HG03064 (cell line): ENCODE results near the gene RTF1.
"Not testable (repeated sequence)": the region's sequence is repeated elsewhere in the genome, so short reads cannot be mapped to it uniquely, and the experiment has no call there.

Experiments
- ATAC-seq: cut with Tn5 transposase; IDR thresholded peaks from one replicate; pipeline ENCODE4 v1.9.1; 2021; ENCODE audit warnings: low read depth; ENCODE audit not compliant: unreplicated experiment

Gene RTF1

DNA sequence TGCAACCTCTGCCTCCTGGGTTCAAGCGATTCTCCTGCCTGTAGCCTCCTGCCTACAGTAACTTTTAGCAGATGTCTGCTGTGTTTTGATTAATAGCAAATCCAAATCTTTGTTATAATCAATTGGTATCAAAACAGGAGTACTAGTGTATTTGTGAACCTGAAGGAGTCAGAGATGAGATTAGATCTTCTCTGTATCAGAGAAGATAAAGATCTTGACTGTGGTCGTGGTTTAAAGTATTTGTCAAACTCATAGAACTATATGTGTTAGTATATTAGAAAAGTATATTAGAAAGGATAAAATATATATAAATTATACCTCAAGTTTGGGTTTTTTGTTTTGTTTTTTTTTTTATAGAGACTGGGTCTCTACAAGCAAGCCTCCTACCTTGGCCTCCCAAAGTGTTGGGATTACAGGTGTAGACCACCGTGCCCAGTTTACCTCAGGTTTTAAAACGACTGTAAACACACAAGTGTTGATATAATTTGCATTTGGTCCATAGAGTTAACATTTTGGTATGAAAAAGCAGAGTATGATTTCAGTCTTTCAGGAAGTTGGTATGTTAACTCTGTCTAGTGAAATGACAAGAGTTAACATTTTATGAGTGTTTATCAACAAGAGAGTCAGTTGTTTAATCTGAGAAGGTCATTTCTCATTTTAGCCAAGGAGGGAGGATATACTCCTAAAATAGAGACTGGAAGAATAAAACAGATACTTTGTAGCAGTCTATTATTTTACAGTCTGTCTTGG, 18.3 kb downstream of the RTF1 start:
- no peak for ATAC-seq

DNA sequence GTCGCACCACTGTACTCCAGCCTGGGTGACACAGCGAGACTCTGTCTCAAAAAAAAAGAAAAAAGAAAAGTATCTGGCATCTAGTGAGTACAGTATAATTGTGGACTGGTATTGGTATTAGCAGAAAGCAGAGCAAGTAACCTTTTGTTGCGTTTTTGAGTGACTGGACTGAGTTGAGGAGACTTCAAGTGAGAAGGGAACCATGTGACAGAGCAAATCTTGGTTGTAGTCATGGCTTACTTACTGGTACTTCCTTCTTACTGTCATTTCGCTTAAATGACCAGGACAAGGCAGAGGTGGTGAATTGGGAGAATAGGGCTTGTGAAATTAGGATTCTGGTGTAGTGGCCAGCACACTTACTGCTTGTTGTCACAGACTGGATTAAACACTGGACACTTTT, 20.6 kb downstream of the RTF1 start:
- ATAC-seq: no peak

DNA sequence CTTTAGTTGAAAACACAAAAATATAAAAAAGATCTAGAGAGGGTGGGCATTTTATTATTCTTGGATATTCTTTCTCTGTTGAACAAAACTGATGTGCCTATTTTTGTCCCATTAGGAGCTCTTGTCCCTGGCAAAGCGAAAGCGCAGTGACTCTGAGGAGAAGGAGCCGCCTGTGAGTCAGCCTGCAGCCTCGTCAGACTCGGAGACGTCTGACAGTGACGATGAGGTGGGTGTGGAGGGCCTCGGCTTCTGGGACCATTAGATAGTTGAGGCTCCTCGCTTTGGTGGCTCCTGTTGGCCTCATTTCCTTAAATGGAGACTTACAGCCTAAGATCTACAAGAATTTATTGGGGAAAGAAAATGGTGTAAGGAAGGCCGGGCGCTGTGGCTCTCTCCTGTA, 21.3 kb downstream of the RTF1 start:
- ATAC-seq: no peak

DNA sequence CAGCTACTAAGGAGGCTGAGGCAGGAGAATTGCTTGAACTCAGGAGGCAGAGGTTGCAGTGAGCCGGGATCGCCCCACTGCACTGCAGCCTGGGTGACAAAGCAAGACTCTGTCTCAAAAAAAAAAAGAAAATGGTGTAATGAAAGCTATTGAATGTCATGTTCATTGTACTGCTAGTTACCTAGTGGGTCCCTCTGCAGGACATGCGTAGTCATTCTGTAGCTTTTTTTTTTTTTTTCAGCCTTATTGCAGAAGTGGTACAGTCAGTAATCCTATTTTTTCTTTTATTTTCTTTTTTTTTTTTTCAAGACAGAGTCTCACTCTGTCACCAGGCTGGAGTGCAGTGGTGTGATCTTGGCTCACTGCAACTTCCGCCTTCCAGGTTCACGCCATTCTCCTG, 21.9 kb downstream of the RTF1 start:
- ATAC-seq: not testable (repeated sequence)

DNA sequence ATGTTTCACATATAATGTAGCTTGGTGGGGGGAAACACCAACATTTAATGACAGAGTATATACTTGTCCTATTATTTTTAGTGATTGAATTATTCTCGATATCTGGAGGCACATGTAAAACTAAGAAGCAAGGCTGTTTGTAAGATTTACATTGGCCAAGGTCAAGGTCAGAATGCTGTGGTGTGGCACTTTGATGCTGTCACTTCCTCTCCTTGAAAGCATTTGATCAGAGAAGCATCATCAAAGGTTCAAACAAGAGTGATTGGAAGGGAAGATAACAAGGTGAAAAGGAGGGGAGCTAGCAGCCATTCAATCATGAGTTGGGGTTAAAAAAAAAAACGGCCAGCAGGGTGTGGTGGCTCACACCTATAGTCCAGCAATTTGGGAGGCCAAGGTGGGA, 26.4 kb downstream of the RTF1 start:
- ATAC-seq: no peak

- ATAC-seq: no peak
Observed at GRCh38 chr15:41445399-41445798, 28.5 kb downstream of the RTF1 start.

DNA sequence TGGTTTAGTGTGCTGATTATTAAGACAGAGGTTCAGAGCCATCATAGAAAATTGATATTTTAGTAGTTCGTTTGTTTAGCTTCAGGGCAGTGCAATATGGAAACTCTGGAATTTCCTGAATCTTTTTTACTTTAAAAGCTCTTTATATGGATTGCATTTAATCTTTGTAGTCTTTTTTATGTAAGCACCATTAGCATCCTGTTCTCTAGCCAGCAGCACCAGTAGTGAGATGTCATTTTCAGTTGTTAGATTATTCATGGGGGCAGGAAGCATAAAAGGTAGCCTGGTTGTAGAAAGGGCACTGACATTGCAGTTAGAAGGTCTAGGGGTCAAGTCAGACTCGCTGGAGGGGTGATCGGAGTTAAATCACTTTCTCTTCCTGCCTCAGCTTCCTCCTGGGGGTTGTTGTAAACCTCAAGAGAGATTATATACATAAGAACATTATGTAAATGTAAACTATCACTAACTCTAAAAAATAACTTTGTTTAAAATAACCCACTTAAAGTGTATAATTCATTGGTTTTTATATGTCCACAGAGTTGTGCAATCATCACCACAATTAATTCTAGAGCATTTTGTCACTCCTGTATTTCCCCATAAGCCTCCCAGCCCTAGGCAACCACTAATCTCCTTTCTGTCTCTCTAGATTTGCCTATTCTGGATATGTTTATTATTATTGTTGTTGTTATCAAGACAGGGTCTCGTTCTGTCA, 45.3 kb downstream of the RTF1 start:
- no peak for ATAC-seq

- no peak for ATAC-seq
Observed at GRCh38 chr15:41464889-41465580, 48.1 kb downstream of the RTF1 start.

GRCh38 chr15:41465822-41466421, 49.0 kb downstream of the RTF1 start:
- ATAC-seq: no peak

DNA sequence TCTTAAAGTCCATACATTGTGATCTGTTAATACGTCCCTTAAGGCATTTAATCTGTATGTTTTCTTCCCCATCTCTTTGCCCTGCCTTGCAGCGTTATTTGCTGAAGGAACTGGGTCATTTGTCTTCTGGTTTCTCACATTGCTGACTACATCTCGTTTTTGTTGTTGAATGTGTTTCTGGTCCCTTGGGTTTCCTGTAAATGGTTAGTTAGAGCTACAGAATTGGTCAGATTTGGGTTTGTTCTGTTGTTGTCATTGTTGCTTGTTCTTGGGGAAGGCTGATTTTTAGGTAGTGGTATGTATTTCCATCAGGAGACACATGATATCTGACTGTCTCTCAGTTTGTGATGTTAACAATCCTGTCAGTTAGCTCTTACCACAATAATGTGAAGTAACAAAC, 49.8 kb downstream of the RTF1 start:
- no peak for ATAC-seq

DNA sequence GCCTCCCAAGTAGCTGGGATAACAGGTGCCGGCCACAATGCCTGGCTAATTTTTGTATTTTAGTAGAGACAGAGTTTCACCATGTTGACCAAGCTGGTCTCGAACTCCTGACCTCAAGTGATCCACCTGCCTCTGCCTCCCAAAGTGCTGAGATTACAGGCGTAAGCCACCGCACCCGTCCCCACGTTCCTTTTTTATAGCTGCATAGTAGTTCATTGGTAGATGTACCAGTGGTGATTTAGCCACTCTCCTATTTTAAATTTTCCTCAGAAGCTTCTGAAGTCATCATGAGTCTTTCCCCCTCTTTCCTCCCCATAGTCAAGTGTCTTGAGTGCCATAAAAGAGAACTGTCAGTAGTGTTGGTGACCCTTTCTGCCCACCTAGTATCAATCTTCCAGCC, 52.7 kb downstream of the RTF1 start:
- not testable (repeated sequence) for ATAC-seq

GRCh38 chr15:41473418-41473817, 56.5 kb downstream of the RTF1 start:
- ATAC-seq: no peak

- ATAC-seq: no peak
Observed at GRCh38 chr15:41474436-41474835, 57.5 kb downstream of the RTF1 start.

GRCh38 chr15:41474941-41475340, 58.0 kb downstream of the RTF1 start:
- ATAC-seq: no peak

- ATAC-seq: no peak
Observed at GRCh38 chr15:41476416-41477048, 59.6 kb downstream of the RTF1 start.

- no peak for ATAC-seq
Observed at GRCh38 chr15:41480396-41481140, 63.7 kb downstream of the RTF1 start.

GRCh38 chr15:41482110-41482877, 65.4 kb downstream of the RTF1 start:
- ATAC-seq: no peak

- no peak for ATAC-seq
Observed at GRCh38 chr15:41483115-41483514, 66.2 kb downstream of the RTF1 start.

DNA sequence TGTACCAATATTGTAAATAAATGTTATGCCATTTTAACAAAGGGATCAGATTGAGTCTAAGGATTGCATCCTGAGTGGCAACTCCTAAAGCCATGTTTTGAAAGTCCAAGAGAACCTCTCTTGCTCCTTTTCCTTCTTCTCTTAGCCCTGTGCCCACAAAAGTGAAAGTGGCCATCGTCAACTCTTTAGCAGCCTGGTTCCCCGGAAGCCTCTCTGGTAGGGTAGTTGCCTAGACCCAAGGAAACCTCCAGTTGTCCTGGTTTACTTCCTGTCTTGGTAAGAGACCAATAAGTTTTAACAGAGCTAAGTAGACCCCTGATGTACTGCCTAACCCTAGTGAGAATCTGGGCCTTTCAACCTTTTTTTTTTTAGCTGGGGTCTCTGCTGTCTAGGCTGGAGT, 66.6 kb downstream of the RTF1 start:
- no peak for ATAC-seq
